PC-9 (cell line): ENCODE results near the gene OTULIN. TPM values are rescaled to one million over a fixed set of nuclear protein-coding genes. Genes with fewer than 3 reads are reported as not detected.

Source experiments
- BruUV-seq: library from RNA; stranded (reverse); fragments of 400-500 nt; replicated peaks from 2 replicates; lab custom pipeline; 2021; lab: Mats Ljungman, UMichigan
- CTCF ChIA-PET: fragments of 300-600 bp; sonication (Branson Sonifier 250); formaldehyde crosslinking; loops from one replicate; lab custom pipeline; 2022; ENCODE audit warnings: antibody characterized with exemption; lab: Charles Lee
- POLR2A ChIA-PET: fragments of 300-600 bp; sonication (Branson Sonifier 250); formaldehyde crosslinking; loops from one replicate; lab custom pipeline; 2022; ENCODE audit warnings: antibody characterized with exemption; ENCODE audit not compliant: unreplicated experiment; lab: Charles Lee
- DNase-seq, 2 experiments: peaks; one replicate each; pipeline versions ENCODE4 v3.0.0 to v3.0.0-alpha.2; 2015 to 2022; ENCODE audit warnings: mixed read lengths in 1 of 2
- H2AFZ ChIP-seq: fragments of 200-600 bp; sonication (generic); 2 replicates; pipeline ENCODE4 v1.8.1; 2017; ENCODE audit warnings: antibody characterized with exemption
- H3F3A ChIP-seq: fragments of 200-600 bp; sonication (generic); 2 replicates; pipeline ENCODE4 v1.8.1; 2017; ENCODE audit warnings: antibody characterized with exemption, mild to moderate bottlenecking, low read depth; ENCODE audit not compliant: insufficient read depth
- H3K27ac ChIP-seq: fragments of 200-600 bp; sonication (generic); 2 replicates; pipeline ENCODE4 v1.6.1; 2016; ENCODE audit warnings: mixed run types
- H3K27me3 ChIP-seq: fragments of 200-600 bp; sonication (generic); 2 replicates; pipeline ENCODE4 v1.6.1; 2016; ENCODE audit warnings: low read depth, mixed run types; ENCODE audit not compliant: insufficient read depth
- H3K36me3 ChIP-seq: fragments of 200-600 bp; sonication (generic); 2 replicates; pipeline ENCODE4 v1.6.1; 2016; ENCODE audit warnings: low read depth, mixed run types
- H3K4me1 ChIP-seq: fragments of 200-600 bp; sonication (generic); replicated peaks from 2 replicates; pipeline ENCODE4 v1.6.1; 2016; ENCODE audit warnings: mixed run types; ENCODE audit not compliant: insufficient read depth
- H3K4me2 ChIP-seq: fragments of 200-600 bp; sonication (generic); 2 replicates; pipeline ENCODE4 v1.6.1; 2017; ENCODE audit warnings: mixed run types
- H3K4me3 ChIP-seq: fragments of 200-600 bp; sonication (generic); 2 replicates; pipeline ENCODE4 v1.6.1; 2016; ENCODE audit warnings: mixed run types
- H3K79me2 ChIP-seq: fragments of 200-600 bp; sonication (generic); 2 replicates; pipeline ENCODE4 v1.6.1; 2017; ENCODE audit warnings: low read depth, mixed run types
- H3K9me2 ChIP-seq: fragments of 200-600 bp; sonication (generic); 2 replicates; pipeline ENCODE4 v1.8.1; 2017; ENCODE audit warnings: mild to moderate bottlenecking; ENCODE audit not compliant: insufficient read depth
- H3K9me3 ChIP-seq: fragments of 200-600 bp; sonication (generic); 2 replicates; pipeline ENCODE4 v1.8.1; 2016; ENCODE audit warnings: low read depth; ENCODE audit not compliant: insufficient read depth
- H4K20me1 ChIP-seq: fragments of 200-600 bp; sonication (generic); 2 replicates; pipeline ENCODE4 v1.8.1; 2017; ENCODE audit not compliant: insufficient read depth
- CTCF ChIP-seq: fragments of 200-600 bp; sonication (generic); conservative IDR thresholded peaks from 2 replicates; pipeline ENCODE4 v1.6.1; 2017; ENCODE audit warnings: mixed run types, antibody characterized with exemption, mild to moderate bottlenecking, moderate library complexity
- EZH2 ChIP-seq: fragments of 200-600 bp; sonication (generic); IDR thresholded peaks from 2 replicates; pipeline ENCODE4 v1.8.0; 2017; ENCODE audit warnings: antibody characterized with exemption, low read depth
- intact Hi-C: fragments of 100-400 bp; cut with micrococcal nuclease; formaldehyde crosslinking; loops from one replicate; pipeline ENCODE4 v1.10.0; 2022; ENCODE audit not compliant: unreplicated experiment
- total RNA-seq: library from RNA; stranded (reverse); gene quantifications from 2 replicates; pipeline ENCODE4 v1.2.3, GENCODE V29; 2021

OTULIN gene
- total RNA-seq, 1 experiment from 2014 or later: 77.2 TPM

GRCh38 chr5:14718778-14719177 is 54.3 kb downstream of the OTULIN start:
- Histone ChIP-seq H3K79me2 (no peaks in the 10 kb centered on the region), H3F3A (no peaks in the 10 kb centered on the region), H3K4me1 (no peaks in the 10 kb centered on the region), H3K4me3 (no peak overlapping the region), H3K36me3 (no peaks in the 10 kb centered on the region), H4K20me1 (no peaks in the 10 kb centered on the region), H3K9me2 (no peaks in the 10 kb centered on the region), H2AFZ (no peak overlapping the region), H3K4me2 (no peak overlapping the region), H3K27me3 (no peaks in the 10 kb centered on the region), H3K9me3 (no peaks in the 10 kb centered on the region; the same call in 1 of the 2 replicates), H3K27ac (no peak overlapping the region)
- BruUV-seq: no TSS peak
- intact Hi-C loops: no loop called here
- DNase-seq: no peak
- TF ChIP-seq EZH2 (no peak), CTCF (no peak)
- CTCF ChIA-PET: interaction anchor here (0.6 kb wide), 1 partner anchor 238 kb away, joined by 3 read pairs; no protein-coding TSS in a partner anchor
- POLR2A ChIA-PET: no interaction called here

DNA sequence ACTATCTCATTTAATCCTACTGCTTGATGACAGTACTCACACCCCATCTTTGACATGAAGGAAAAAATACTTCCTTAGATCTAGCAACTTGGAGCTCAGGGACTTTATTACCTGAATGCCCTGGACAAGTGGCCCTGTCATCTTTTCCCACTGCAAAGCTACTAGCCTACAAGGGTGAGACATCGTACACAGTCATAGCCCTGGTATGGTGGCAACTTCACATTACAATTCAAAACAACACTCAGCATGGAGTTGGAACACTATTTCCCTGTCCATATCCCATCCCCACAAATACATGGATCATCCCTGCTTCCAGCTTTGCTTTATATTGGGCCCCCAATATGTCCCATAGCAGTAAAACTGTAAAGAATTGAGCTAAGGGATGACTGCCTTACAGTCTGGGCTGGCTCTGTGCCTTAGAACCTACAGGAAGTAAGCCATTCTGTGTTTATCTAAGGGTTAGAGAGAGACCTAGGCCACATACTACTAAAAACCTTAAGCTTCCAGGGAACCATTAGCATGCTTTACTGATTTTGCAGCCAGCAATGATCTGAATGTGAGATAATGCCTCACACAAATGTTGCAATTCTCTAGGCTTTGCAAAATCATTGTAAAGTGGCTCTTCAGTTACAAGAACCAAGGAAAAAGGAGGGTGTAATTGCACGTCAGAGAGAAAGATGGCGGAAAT is 55.9 kb downstream of the OTULIN start:
- Histone ChIP-seq H3K36me3 (no peaks in the 10 kb centered on the region), H3K27me3 (no peaks in the 10 kb centered on the region), H3K4me1 (no peaks in the 10 kb centered on the region), H3K27ac (no peak overlapping the region), H3K9me3 (no peaks in the 10 kb centered on the region; the same call in 1 of the 2 replicates), H3K9me2 (no peaks in the 10 kb centered on the region), H3K79me2 (no peaks in the 10 kb centered on the region), H3F3A (no peaks in the 10 kb centered on the region), H3K4me3 (no peak overlapping the region), H3K4me2 (no peak overlapping the region), H2AFZ (no peak overlapping the region), H4K20me1 (no peaks in the 10 kb centered on the region)
- no peak for TF ChIP-seq CTCF
- TF ChIP-seq EZH2: no peak
- BruUV-seq: no TSS peak
- CTCF ChIA-PET: interaction anchor here (1.8 kb wide), 1 partner anchor 35 kb away, joined by 13 read pairs; no protein-coding TSS in a partner anchor
- intact Hi-C loops: no loop called here
- POLR2A ChIA-PET: interaction anchor here (0.6 kb wide), 1 partner anchor 46 kb away, joined by 3 read pairs; no protein-coding TSS in a partner anchor
- DNase-seq: peak; percentile 20 to 41

DNA sequence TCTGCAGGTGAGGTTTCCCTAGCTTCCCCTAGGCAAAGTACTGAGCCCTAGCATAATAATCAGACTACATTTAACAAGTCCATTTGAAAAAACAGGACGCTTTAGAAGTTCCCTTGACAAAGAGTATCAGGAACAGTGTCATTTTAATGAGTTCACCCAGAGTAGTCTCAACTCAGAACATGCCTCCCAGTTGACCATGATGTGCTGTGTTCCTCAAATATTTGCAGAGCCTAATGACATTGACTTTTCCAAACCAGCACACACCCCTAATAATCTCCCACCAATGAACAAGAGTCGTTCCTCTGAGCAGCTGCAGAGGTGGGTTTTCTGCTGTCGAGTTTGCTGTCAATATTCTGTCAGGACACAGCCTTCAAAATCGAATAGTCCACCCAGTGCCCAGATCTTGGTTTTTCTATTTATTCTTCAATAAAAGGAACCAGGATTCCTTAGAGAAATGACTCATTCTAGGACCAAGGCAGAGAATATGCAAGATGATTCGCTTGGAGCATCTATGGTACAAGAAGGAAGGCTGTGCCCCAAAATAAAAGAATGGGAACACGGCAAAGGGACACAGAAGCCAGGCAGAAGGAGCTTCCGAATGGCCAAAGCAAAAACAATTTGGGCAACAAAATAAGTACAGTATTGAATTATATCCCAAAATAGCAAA is 57.6 kb downstream of the OTULIN start:
- TF ChIP-seq CTCF: no peak
- TF ChIP-seq EZH2: no peak
- Histone ChIP-seq H3F3A (no peaks in the 10 kb centered on the region), H3K79me2 (no peaks in the 10 kb centered on the region), H2AFZ (no peak overlapping the region), H3K27ac (no peak overlapping the region), H4K20me1 (no peaks in the 10 kb centered on the region), H3K36me3 (no peaks in the 10 kb centered on the region), H3K9me2 (no peaks in the 10 kb centered on the region), H3K4me2 (no peak overlapping the region), H3K4me1 (no peaks in the 10 kb centered on the region), H3K4me3 (no peak overlapping the region), H3K27me3 (no peaks in the 10 kb centered on the region), H3K9me3 (no peaks in the 10 kb centered on the region; the same call in 1 of the 2 replicates)
- CTCF ChIA-PET: interaction anchor here (0.6 to 1.0 kb wide), 4 partner anchors 32 to 741 kb away, joined by 3 to 7 read pairs (median 3); no protein-coding TSS in a partner anchor
- no TSS peak for BruUV-seq
- POLR2A ChIA-PET: no interaction called here
- intact Hi-C loops: no loop called here
- DNase-seq: no peak
